Endothelial cell of umbilical vein (primary cell): ENCODE data around the gene C20orf144. TPM values are rescaled to one million over a fixed set of nuclear protein-coding genes. Genes with fewer than 3 reads are reported as not detected.

ENCODE experiments used
- BruUV-seq: library from RNA; stranded (reverse); fragments of 400-500 nt; replicated peaks from 2 replicates; lab custom pipeline; 2021; lab: Mats Ljungman, UMichigan
- CTCF ChIA-PET: fragments of 300-600, 350-600 bp; sonication (Branson Sonifier 250); formaldehyde crosslinking; loops from one replicate; lab custom pipeline; 2021; ENCODE audit warnings: antibody characterized with exemption, inconsistent platforms; lab: Charles Lee
- POLR2A ChIA-PET: fragments of 300-600, 350-600 bp; sonication (Branson Sonifier 250); formaldehyde crosslinking; loops from one replicate; lab custom pipeline; 2021; ENCODE audit warnings: antibody characterized with exemption, inconsistent platforms; lab: Charles Lee
- DNase-seq: peaks from one replicate; pipeline ENCODE4 v3.0.0-alpha.2; 2011; ENCODE audit warnings: low read depth, low spot score
- FAIRE-seq: peaks from 2 replicates; lab custom pipeline; 2011; peaks lifted over from hg19 to GRCh38; lab: Jason Lieb, UNC
- H2AFZ ChIP-seq: 2 replicates; pipeline ENCODE4 v1.6.0; 2012; ENCODE audit warnings: low read depth, low read length, control low read depth, inconsistent platforms
- H3K27ac ChIP-seq: 2 replicates; pipeline ENCODE4 v1.5.1; 2011; ENCODE audit warnings: low read depth, mild to moderate bottlenecking, control low read depth, low read length, moderate library complexity; ENCODE audit not compliant: insufficient read depth
- H3K27me3 ChIP-seq, 2 experiments: 2 replicates each; pipeline versions ENCODE4 v1.6.0 to v1.6.1; 2011; ENCODE audit warnings: low read length in 2 of 2, mixed read lengths in 1 of 2; ENCODE audit not compliant: control insufficient read depth in 2 of 2, insufficient read depth in 2 of 2
- H3K36me3 ChIP-seq, 2 experiments: 2 replicates in 1 of 2; 3 replicates in 1 of 2; pipeline ENCODE4 v1.5.1; 2011; ENCODE audit warnings: low read length in 2 of 2, mild to moderate bottlenecking in 1 of 2, moderate library complexity in 1 of 2; ENCODE audit not compliant: control insufficient read depth in 2 of 2, insufficient read depth in 2 of 2; ENCODE audit errors: extremely low read depth in 1 of 2
- H3K4me1 ChIP-seq: 3 replicates; pipeline ENCODE4 v1.5.1; 2011; ENCODE audit warnings: mild to moderate bottlenecking, low read length; ENCODE audit not compliant: control insufficient read depth, insufficient read depth; ENCODE audit errors: extremely low read depth
- H3K4me2 ChIP-seq: 2 replicates; pipeline ENCODE4 v1.6.1; 2011; ENCODE audit warnings: low read length, control low read depth, mixed read lengths; ENCODE audit not compliant: insufficient read depth
- H3K4me3 ChIP-seq, 3 experiments: fragments of 200-600 bp in 1 of 3; sonication (generic), shearing (Covaris generic) in 1 of 3; replicated peaks in 1 of 3; 2 replicates each; pipeline ENCODE4 v1.5.1; 2011 to 2016; ENCODE audit warnings: control low read depth in 3 of 3, low read length in 3 of 3, mild to moderate bottlenecking in 2 of 3, inconsistent platforms in 1 of 3, low read depth in 1 of 3, moderate library complexity in 1 of 3; ENCODE audit not compliant: insufficient read depth in 1 of 3
- H3K79me2 ChIP-seq: 2 replicates; pipeline ENCODE4 v1.6.0; 2012; ENCODE audit warnings: low read length, inconsistent platforms; ENCODE audit not compliant: control insufficient read depth, insufficient read depth
- H3K9ac ChIP-seq: replicated peaks from 2 replicates; pipeline ENCODE3; 2011; ENCODE audit warnings: low read length, control low read depth; ENCODE audit not compliant: insufficient read depth; ENCODE audit errors: extremely low read depth
- H3K9me1 ChIP-seq: replicated peaks from 3 replicates; pipeline ENCODE4 v1.6.0; 2011; ENCODE audit warnings: mild to moderate bottlenecking, low read length; ENCODE audit not compliant: control insufficient read depth, insufficient read depth; ENCODE audit errors: extremely low read depth
- H3K9me3 ChIP-seq: replicated peaks from 2 replicates; pipeline ENCODE4 v1.5.1; 2012; ENCODE audit warnings: low read length, inconsistent platforms; ENCODE audit not compliant: control insufficient read depth, insufficient read depth
- H4K20me1 ChIP-seq: replicated peaks from 2 replicates; pipeline ENCODE3; 2011; ENCODE audit warnings: mild to moderate bottlenecking, low read length; ENCODE audit not compliant: control insufficient read depth, insufficient read depth; ENCODE audit errors: extremely low read depth
- CTCF ChIP-seq, 2 donors: IDR thresholded peaks; 1 replicate in 1 of 2; 2 replicates in 1 of 2; pipeline ENCODE4 v1.5.1; 2011; ENCODE audit warnings: low read length in 2 of 2, mild to moderate bottlenecking in 2 of 2, moderate library complexity in 2 of 2, control low read depth in 1 of 2, inconsistent platforms in 1 of 2, low read depth in 1 of 2; ENCODE audit not compliant: insufficient read depth in 1 of 2; ENCODE audit errors: extremely low read depth in 1 of 2
- EZH2 ChIP-seq: IDR thresholded peaks from 2 replicates; pipeline ENCODE4 v1.6.1; 2012; ENCODE audit warnings: borderline replicate concordance, low read depth, mild to moderate bottlenecking, moderate library complexity, low read length, inconsistent platforms; ENCODE audit not compliant: severe bottlenecking
- FOS ChIP-seq: IDR thresholded peaks from 2 replicates; pipeline ENCODE4 v1.6.1; 2011; ENCODE audit warnings: mild to moderate bottlenecking, low read length, moderate library complexity, borderline replicate concordance; ENCODE audit not compliant: insufficient read depth
- GATA2 ChIP-seq: IDR thresholded peaks from 2 replicates; pipeline ENCODE4 v1.7.0; 2011; ENCODE audit warnings: low read depth, mild to moderate bottlenecking, moderate library complexity, mixed read lengths, low read length; ENCODE audit not compliant: insufficient read length, insufficient read depth
- JUN ChIP-seq: IDR thresholded peaks from 2 replicates; pipeline ENCODE4 v1.6.1; 2011; ENCODE audit warnings: borderline replicate concordance, low read depth; ENCODE audit not compliant: insufficient read length, insufficient read depth
- MAX ChIP-seq: IDR thresholded peaks from 2 replicates; pipeline ENCODE4 v1.6.1; 2011; ENCODE audit not compliant: insufficient read depth, insufficient read length
- MYC ChIP-seq: IDR thresholded peaks from one replicate; pipeline ENCODE4 v1.6.1; 2011; ENCODE audit warnings: mild to moderate bottlenecking, low read depth, low read length
- POLR2A ChIP-seq: IDR thresholded peaks from 2 replicates; pipeline ENCODE4 v1.6.1; 2012; ENCODE audit warnings: low read depth, mild to moderate bottlenecking, control low read depth, low read length
- POLR2AphosphoS5 ChIP-seq: IDR thresholded peaks from 2 replicates; pipeline ENCODE4 v1.6.1; 2012; ENCODE audit warnings: low read depth, mild to moderate bottlenecking, control low read depth, low read length, moderate library complexity; ENCODE audit not compliant: insufficient read depth
- dilution Hi-C: fragments of 300-500 bp; cut with MboI; formaldehyde crosslinking; loops from one replicate; pipeline ENCODE4 v1.15.0; 2019; ENCODE audit warnings: low sequenced_read_pairs; ENCODE audit not compliant: extremely low pct_ligation_motif_present
- intact Hi-C: fragments of 100-400 bp; cut with micrococcal nuclease; formaldehyde crosslinking; loops from one replicate; pipeline ENCODE4 v1.10.0; 2022
- polyA plus RNA-seq, 4 experiments: library from polyadenylated mRNA; depleted of rRNA in 3 of 4; stranded (reverse) in 3 of 4; unstranded in 1 of 4; fragments of >200 nt; gene quantifications; 2 replicates each; pipeline versions ENCODE4 v1.2.1 to v1.2.3, GENCODE V29; 2011 to 2012; ENCODE audit warnings: missing spikeins in 1 of 4
- total RNA-seq: library from RNA; stranded (reverse); gene quantifications from 2 replicates; pipeline ENCODE4 v1.2.3, GENCODE V29; 2021

Gene C20orf144
- total and polyA plus RNA-seq, 2 donors (not counting 3 experiments of a cell fraction or from before 2014, with no cell fraction given), result not detected

- Histone ChIP-seq H3K9me1 (no peaks in the 10 kb centered on the region), H3K27ac (no peak overlapping the region), H2AFZ (no peak overlapping the region), H3K4me3 (no peak overlapping the region), H3K4me2 (no peak overlapping the region), H3K9me3 (no peaks in the 10 kb centered on the region), H3K36me3 (no peaks in the 10 kb centered on the region), H3K27me3 (no peaks in the 10 kb centered on the region), H3K79me2 (no peaks in the 10 kb centered on the region), H3K4me1 (peaks cover 11% of the 10 kb centered on the region), H4K20me1 (no peaks in the 10 kb centered on the region), H3K9ac (no peak overlapping the region)
- CTCF ChIA-PET, result interaction anchor here (0.7 to 2.1 kb wide), 2 partner anchors 11 to 39 kb away, joined by 3 to 4 read pairs; no protein-coding TSS in a partner anchor
- FAIRE-seq, result no peak
- intact Hi-C loops (no loop called here), dilution Hi-C loops (no loop called here)
- no peak for DNase-seq
- no peak for TF ChIP-seq POLR2A
- no peak for TF ChIP-seq CTCF (IDR thresholded peaks at IDR 0.05; ENCODE audit: extremely low read depth in 1 of 2, insufficient read depth in 1 of 2, low read depth in 1 of 2, low read length in 2 of 2)
- TF ChIP-seq EZH2, result no peak
- no peak for TF ChIP-seq GATA2
- TF ChIP-seq JUN, result no peak
- TF ChIP-seq FOS, result no peak
- no peak for TF ChIP-seq POLR2AphosphoS5
- no peak for TF ChIP-seq MYC
- TF ChIP-seq MAX, result no peak
- no TSS peak for BruUV-seq
- POLR2A ChIA-PET, result no interaction called here
Measured at GRCh38 chr20:33693289-33693688, 31.2 kb downstream of the C20orf144 start.
